ENCODE data around the gene FLOT1. TPM values are rescaled to one million over a fixed set of nuclear protein-coding genes. Genes with fewer than 3 reads are reported as not detected.
A peak's percentile ranks its signal among the peaks of the same experiment; 100 is the strongest.
"Not testable (repeated sequence)": the region's sequence is repeated elsewhere in the genome, so short reads cannot be mapped to it uniquely, and the experiment has no call there.

FLOT1 gene
- total and polyA plus RNA-seq, 11 donors, result 166 to 310 (median 225) TPM

GRCh38 chr6:30726506-30727413 is 15.7 kb downstream of the FLOT1 start:
- 89 to 93% (median 89%) methylated on average over 11 of the region's 11 CpGs for WGBS, 4 donors
- Histone ChIP-seq H3K4me3 (no peak overlapping the region), H3K9me3 (no peaks in the 10 kb centered on the region), H3K36me3 (peaks cover 0 to 98% (median 87%) of the 10 kb centered on the region in 9 donors), H3K4me1 (peaks cover 0 to 60% (median 38%) of the 10 kb centered on the region in 12 donors), H3K27ac (peak overlapping the region in 1 of 12 donors; percentile 48), H3K27me3 (no peaks in the 10 kb centered on the region)
- no peak for TF ChIP-seq CTCF (IDR thresholded peaks at IDR 0.05)
- no peak for TF ChIP-seq POLR2A (IDR thresholded peaks at IDR 0.05)
- ATAC-seq (no peak), DNase-seq (no peak)
- intact Hi-C loops (cut with DNase I), result loop anchor here in 4 of 10 donors (5.0 to 10.0 kb wide), 5 partner anchors 172 to 358 kb away; partner anchors contain the start of genes GNL1 (in 1 of the 4), HLA-E (in 1 of the 4) and PRR3 (in 1 of the 4)

GRCh38 chr6:30725713-30726505 is 16.6 kb downstream of the FLOT1 start:
- 47 to 65% (median 61%) methylated on average over 3 of the region's 3 CpGs for WGBS, 4 donors
- Histone ChIP-seq H3K36me3 (peaks cover 0 to 92% (median 82%) of the 10 kb centered on the region in 9 donors), H3K9me3 (no peaks in the 10 kb centered on the region), H3K4me1 (peaks cover 0 to 55% (median 36%) of the 10 kb centered on the region in 12 donors), H3K4me3 (no peak overlapping the region), H3K27me3 (no peaks in the 10 kb centered on the region), H3K27ac (peak overlapping the region in 5 of 12 donors; percentile 19 to 48 (median 37))
- no peak for ATAC-seq
- no peak for TF ChIP-seq CTCF (IDR thresholded peaks at IDR 0.05)
- TF ChIP-seq POLR2A (IDR thresholded peaks at IDR 0.05), result no peak
- intact Hi-C loops (cut with DNase I), result loop anchor here in 4 of 10 donors (5.0 to 10.0 kb wide), 5 partner anchors 171 to 359 kb away; partner anchors contain the start of genes GNL1 (in 1 of the 4), HLA-E (in 1 of the 4) and PRR3 (in 1 of the 4)
- DNase-seq, result no peak

DNA sequence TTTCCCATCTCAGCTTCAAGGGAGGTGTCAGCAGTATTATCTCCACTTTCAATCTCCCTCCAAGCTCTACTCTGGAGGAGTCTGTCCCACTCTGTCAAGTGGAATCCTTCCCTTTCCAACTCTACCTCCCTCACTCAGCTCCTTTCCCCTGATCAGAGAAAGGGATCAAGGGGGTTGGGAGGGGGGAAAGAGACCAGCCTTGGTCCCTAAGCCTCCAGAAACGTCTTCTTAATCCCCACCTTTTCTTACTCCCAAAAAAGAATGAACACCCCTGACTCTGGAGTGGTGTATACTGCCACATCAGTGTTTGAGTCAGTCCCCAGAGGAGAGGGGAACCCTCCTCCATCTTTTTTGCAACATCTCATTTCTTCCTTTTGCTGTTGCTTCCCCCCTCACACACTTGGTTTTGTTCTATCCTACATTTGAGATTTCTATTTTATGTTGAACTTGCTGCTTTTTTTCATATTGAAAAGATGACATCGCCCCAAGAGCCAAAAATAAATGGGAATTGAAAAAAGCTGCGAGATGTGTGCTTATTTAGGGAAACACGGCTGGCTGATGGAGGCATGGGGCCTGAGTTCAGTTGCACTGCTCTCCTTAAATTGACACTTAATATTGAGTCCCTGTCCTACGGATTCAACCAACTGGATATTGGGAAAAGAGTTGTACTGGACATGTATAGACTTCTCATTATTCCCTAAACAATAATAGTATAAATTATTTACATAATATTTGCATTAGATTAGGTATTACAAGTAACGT is 17.4 kb downstream of the FLOT1 start:
- Histone ChIP-seq H3K9me3 (no peaks in the 10 kb centered on the region), H3K4me3 (no peak overlapping the region), H3K27ac (peak overlapping the region in 4 of 12 donors; percentile 19 to 44 (median 24)), H3K4me1 (peaks cover 0 to 47% (median 30%) of the 10 kb centered on the region in 12 donors), H3K27me3 (no peaks in the 10 kb centered on the region), H3K36me3 (peaks cover 0 to 84% (median 75%) of the 10 kb centered on the region in 9 donors)
- ATAC-seq, result no peak
- DNase-seq, result no peak
- 31 to 35% (median 33%) methylated on average over 6 of the region's 6 CpGs for WGBS, 4 donors
- TF ChIP-seq CTCF (IDR thresholded peaks at IDR 0.05) (no peak), POLR2A (IDR thresholded peaks at IDR 0.05) (no peak)
- intact Hi-C loops (cut with DNase I), result loop anchor here in 6 of 10 donors (5.0 to 10.0 kb wide), 7 partner anchors 108 to 360 kb away; partner anchors contain the start of genes GNL1 (in 2 of the 6), MRPS18B (in 2 of the 6), PPP1R10 (in 2 of the 6) and PRR3 (in 2 of the 6)

GRCh38 chr6:30723843-30724741 is 18.4 kb downstream of the FLOT1 start:
- not testable (repeated sequence) for DNase-seq, H3K9me3 ChIP-seq, H3K27me3 ChIP-seq, ATAC-seq
- Histone ChIP-seq H3K4me1 (peaks cover 0 to 54% (median 36%) of the 10 kb centered on the region in 12 donors), H3K36me3 (peaks cover 0 to 74% (median 65%) of the 10 kb centered on the region in 9 donors), H3K27ac (peak overlapping the region in 2 of 12 donors; percentile 25 to 44), H3K4me3 (peak overlapping the region in 1 of 12 donors; percentile 17)
- intact Hi-C loops (cut with DNase I), result loop anchor here in 9 of 10 donors (2.0 to 10.0 kb wide), 8 partner anchors 19 to 361 kb away; partner anchors contain the start of genes GNL1 (in 2 of the 9), MRPS18B (in 2 of the 9), PPP1R10 (in 2 of the 9) and PRR3 (in 2 of the 9)
- 51 to 60% (median 56%) methylated on average over 22 to 29 of the region's 29 CpGs for WGBS, 4 donors

GRCh38 chr6:30723159-30723842 is 19.2 kb downstream of the FLOT1 start:
- Histone ChIP-seq H3K4me3 (peak overlapping the region in 2 of 12 donors; percentile 78 to 94), H3K4me1 (peaks cover 0 to 62% (median 41%) of the 10 kb centered on the region in 12 donors), H3K27ac (peak overlapping the region in 3 of 12 donors; percentile 97 to 99 (median 98)), H3K36me3 (peaks cover 0 to 66% (median 57%) of the 10 kb centered on the region in 9 donors)
- 53 to 59% (median 57%) methylated on average over 16 of the region's 16 CpGs for WGBS, 4 donors
- H3K27me3 ChIP-seq, DNase-seq, ATAC-seq, H3K9me3 ChIP-seq: not testable (repeated sequence)
- intact Hi-C loops (cut with DNase I), result loop anchor here in 9 of 10 donors (2.0 to 10.0 kb wide), 8 partner anchors 20 to 362 kb away; partner anchors contain the start of genes GNL1 (in 2 of the 9), MRPS18B (in 2 of the 9), PPP1R10 (in 2 of the 9) and PRR3 (in 2 of the 9)
